ENCODE data around the gene ACP7.
A peak's percentile ranks its signal among the peaks of the same experiment; 100 is the strongest.
"Not testable (repeated sequence)": the region's sequence is repeated elsewhere in the genome, so short reads cannot be mapped to it uniquely, and the experiment has no call there.

ACP7 gene

DNA sequence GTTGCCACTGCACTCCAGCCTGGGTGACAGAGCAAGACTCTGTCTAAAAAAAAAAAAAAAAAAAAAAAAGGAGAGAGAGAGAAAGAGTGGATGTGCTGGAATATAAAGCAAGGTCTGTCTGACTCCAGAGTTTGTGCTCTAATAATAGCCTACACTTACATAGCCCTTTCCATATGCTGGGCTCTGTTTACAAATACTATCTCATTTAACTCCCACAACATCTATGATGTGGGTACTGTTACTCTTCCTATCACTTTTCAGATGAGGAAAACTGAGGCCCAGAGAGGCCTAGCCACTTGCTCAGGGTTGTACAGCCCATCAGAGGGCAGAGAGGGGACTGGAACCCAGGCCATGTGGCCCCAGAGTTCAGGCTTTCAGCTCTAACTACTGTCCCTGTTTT is 25.5 kb downstream of the ACP7 start:
- DNase-seq (ENCODE audit: low read depth), result no peak

DNA sequence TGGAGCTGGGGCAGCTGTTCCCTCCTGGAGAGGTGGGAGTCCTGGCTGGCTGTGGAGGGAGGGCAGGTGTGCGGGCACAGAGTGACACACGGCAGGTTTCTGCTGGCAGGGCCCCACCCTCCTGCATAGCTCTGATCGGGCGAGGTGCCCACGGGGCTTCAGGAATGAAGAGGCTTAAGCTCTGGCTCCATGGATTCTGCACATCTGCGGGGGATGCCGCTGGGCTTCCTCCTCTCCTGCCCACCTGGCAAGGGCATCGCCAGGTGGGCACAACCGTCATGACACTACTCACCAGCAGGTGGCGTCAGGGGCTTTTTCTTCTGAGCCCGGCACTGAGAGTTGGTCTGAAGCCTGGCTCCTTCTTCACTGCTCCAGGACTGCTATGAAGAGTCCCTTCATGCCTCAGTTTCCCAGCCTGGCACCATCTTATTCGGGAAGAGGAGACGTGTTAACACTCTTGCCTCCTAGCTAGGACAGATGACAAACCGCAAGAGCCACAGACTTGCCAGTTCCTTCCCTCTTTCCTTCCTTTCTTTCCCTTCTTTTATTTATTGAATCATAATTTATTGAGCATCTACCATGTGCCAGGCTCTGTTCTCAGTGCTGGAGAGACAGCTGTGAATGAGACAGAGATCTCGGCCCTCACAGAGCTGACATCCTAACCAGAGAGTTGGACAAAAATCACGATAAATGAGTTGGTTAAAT is 26.2 kb downstream of the ACP7 start:
- DNase-seq (ENCODE audit: low read depth), result peak; percentile 36

DNA sequence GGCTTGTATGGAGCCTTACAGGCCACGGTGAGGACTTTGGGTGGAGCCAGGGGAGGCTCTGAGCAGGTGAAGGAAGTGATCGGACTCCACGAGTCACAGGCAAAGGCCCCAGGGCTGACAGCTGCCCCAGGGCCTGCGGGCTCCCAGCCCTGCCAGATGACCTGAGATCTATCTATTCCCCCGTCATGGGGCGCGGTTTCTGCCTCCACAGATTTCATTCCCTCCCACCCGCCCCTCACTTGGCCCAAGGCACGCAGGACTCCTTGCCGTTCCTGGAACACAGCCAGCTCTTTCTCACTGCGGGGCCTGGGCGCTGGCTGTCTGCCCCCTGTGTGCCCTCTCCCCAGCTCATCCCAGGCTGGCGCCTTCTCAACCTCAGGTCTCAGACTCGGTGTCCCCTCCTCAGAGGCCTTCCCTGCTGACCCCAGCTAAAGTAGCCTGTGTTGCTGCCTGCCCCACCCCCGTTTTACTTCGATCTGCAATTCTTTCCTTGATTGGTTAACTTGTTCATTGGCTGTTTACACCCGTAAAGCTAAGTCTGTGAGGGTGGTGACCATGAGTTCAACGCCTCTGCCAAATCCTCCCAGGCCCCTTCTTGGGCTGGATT is 27.5 kb downstream of the ACP7 start:
- DNase-seq (ENCODE audit: low read depth), result no peak

DNA sequence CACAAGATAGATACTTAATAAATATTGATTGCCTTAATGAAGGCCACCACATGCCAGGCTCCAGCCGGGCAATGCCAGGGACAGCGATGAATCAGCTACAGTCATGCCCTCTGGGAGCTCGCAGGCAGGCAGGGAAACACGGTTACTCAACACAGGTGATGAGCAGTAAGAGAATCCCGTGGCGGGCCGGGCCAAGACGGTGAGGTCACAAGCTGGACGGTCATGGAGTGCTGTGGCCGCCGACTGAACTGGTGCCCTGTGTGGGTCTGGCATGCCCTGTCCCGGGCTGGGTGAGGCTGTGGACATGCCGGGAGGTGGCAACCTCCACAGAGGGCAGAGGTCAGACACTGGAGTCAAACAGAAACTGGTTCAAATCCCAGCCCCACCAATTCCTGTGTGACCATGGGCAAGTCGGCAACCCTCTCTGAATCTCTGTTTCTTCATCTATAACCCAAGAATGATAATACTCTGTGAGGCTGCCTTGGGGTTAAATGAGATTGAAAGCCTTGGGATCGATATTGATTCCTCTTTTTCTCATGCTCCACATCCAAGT is 28.2 kb downstream of the ACP7 start:
- no peak for DNase-seq (ENCODE audit: low read depth)

DNA sequence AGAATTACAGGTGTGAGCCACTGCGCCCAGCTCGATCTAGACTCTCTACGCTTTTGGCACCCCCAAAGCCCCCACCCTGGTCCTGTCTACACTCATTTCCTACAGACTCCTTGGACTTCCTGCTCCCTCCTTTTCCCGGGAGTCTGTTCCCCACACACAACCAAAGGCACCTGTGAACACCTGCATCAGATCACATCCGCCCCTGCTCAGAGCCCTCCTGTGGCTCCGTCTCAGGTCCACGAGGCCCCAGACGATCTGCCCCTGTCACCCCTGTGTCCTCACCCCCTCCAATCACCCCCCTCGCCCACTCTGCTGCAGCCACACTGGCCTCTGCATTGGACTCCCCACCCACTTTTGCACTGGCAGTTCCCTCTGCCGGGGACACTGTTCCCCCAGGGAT is 29.0 kb downstream of the ACP7 start:
- no peak for DNase-seq (ENCODE audit: low read depth)

DNA sequence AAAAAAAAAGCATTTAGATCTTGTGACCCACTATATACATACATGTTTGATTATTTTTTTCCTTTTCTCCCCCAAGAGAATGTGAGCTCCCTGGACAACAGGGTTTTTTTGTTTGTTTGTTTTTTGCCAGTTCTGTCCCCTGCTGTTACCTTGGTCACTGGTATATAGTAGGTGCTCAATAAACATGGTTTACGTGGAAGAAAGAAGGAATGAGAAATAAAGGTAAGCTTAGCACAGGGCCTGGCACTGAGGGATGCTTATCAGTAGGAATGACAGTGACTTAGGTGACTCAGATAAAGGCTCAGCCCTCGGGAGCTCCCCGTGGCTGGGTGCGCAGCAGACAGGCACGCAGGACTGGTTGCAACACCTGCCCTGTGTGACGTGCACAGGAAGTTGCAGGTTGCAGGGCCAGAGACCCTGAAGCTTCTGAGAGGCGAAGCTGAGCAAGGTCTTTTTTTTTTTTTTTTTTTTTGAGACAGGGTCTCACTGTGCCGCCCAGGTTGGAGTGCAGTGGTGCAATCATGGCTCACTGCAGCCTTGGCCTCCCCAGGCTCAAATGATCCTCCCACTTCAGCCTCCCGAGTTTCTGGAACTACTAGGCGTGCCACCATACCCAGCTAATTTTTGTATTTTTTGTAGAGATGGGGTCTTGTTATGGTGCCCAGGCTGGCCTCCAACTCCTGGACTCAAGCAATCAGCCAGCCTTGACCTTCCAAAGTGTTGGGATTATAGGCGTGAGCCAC is 31.1 kb downstream of the ACP7 start:
- DNase-seq (ENCODE audit: low read depth), result no peak

DNA sequence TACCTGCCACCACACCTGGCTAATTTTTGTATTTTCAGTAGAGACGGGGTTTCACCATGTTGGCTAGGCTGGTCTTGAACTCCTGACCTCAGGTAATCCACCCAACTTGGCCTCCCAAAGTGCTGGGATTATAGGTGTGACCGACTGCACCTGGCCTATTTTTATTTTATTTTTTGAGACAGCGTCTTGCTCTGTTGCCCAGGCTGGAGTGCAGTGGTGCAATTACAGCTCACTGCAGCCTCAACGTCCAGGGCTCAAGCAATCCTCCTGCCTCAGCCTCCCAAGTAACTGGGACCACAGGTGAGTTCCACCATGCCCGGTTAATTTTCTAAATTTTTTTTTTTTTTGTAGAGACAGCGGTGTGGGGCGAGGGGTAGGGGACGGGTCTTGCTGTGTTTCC is 32.9 kb downstream of the ACP7 start:
- not testable (repeated sequence) for DNase-seq (ENCODE audit: low read depth)

DNA sequence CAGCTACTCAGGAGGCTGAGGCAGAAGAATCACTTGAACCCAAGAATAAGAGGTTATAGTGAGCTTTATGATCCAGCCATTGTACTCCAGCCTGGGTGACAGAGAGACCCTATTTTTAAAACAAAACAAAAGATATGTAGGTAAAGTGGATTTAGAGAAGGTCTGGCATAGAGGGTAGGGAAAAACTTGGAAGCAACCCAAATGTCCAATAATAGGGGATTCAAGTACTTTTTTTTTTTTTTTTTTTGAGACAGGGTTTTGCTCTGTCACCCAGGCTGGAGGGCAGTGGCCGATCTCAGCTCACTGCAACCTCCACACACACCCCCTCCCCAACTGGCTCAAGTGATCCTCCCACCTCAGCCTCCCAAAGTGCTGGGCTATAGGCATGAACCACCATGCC is 35.7 kb downstream of the ACP7 start:
- no peak for DNase-seq (ENCODE audit: low read depth)

DNA sequence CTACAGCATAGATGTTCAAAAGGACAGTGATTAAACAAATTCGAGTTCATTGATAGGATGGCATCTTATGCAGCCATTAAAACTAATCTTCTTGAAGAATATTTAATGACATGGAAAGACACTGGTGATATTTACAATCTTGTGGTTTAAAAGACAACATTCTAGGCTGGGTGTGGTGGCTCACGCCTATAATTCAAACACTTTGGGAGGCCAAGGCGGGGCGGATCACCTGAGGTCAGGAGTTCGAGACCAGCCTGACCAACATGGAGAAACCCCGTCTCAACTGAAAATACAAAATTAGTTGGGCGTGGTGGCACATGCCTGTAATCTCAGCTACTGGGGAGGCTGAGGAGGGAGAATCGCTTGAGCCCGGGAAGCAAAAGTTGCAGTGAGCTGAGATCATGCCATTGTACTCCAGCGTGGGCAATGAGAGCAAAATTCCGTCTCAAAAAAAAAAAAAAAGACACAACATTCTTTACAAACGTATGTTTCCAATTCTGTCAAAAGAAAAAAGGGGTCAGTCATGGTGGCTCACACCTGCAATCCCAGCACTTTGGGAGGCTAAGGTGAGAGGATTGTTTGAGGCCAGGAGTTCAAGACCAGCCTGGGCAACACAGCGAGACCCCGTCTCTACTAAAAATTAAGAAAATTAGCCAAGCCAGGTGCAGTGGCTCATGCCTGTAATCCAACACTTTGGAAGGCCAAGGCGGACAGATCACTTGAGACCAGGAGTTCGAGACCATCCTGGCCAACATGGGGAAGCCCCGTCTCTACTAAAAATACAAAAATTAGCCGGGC is 39.0 kb downstream of the ACP7 start:
- DNase-seq (ENCODE audit: low read depth), result no peak

DNA sequence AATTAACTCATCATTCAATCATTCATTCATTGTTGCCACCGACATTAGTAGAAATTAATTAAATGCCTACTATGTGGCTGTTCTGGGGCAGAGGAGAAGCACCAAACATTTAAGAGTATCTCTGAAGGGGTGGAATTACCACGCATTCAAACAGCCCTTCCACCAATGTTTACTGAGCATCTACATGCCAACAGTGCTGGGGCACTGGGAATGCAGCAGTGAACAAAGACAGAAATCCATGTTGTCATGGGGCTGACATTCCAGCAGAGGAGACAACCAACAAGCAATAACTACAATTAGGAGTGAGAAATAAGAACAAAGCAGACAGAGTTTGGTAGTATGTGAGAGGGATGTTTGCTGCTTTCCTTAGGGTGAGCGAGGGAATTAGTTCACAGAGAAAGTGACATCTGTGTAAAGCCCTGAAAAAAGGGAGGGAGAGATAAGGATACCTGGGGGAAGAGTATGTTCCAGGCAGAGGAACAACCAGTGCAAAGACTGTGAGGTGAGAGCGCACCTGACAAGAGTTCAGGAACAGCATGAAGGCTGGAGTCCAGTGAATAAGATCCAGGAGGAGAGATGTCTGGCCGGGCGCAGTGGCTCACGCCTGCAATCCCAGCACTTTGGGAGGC is 40.1 kb downstream of the ACP7 start:
- no peak for DNase-seq (ENCODE audit: low read depth)

DNA sequence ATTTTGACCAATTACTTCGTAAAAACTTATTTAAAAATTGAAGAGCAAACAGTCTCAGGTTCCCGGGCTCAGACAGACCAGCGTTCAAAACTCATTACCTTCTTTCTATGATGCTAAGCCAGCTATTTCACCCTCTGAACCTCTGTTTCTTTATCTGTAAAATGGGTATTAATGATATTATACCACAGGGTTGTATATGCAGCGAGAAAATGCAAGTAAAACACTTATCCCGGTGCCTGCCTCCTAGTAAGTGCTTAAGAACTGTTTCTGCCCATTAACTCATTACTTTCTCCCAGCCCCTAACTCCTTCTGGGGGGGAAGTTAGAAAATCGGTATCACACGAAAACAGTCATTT is 41.0 kb downstream of the ACP7 start:
- no peak for DNase-seq (ENCODE audit: low read depth)

DNA sequence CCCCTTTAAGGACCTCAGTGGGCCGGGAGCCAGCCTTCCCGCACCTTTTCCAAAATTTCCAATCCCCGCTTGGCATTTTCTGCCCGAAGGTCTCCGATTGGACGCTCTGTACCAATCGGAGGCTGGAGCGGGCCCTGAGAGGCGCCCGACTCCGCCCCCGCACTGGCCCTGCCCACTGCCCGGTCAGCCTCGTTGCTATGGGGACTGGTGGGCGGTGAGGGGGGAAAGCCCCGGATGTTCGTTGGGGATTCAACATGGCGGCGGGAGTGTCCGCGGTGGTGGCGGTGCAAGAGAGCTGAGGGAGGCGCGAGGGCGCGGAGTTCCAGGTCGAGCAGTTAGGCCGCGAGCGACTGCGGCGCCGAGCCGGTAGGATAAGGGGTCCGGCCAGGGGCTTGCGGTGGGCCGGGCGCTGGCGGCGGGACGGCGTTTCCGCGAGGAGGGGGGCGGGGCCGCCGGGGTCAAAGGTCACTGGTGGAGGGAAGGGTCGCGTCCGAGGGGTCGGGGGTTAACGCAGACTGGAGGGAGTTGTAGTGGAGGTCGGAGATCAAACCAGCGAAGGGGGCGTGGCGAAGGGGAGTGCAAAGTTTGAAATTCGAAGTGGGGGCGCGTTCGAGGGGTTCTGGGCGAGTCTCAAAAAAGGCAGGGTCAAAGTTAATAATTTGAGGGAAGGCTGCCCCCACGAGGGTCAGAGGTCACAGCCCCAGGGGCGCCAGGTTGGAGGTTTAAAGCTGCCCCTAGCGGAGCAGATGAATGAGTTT is 41.6 kb downstream of the ACP7 start, which contains the start of gene PAK4:
PAK4 (plus strand) TSS at position 233 of the 758 bp plus-strand sequence. CDS start 43,768 bp downstream, outside the sequence.
- peak; percentile 91 for DNase-seq (ENCODE audit: low read depth)

DNA sequence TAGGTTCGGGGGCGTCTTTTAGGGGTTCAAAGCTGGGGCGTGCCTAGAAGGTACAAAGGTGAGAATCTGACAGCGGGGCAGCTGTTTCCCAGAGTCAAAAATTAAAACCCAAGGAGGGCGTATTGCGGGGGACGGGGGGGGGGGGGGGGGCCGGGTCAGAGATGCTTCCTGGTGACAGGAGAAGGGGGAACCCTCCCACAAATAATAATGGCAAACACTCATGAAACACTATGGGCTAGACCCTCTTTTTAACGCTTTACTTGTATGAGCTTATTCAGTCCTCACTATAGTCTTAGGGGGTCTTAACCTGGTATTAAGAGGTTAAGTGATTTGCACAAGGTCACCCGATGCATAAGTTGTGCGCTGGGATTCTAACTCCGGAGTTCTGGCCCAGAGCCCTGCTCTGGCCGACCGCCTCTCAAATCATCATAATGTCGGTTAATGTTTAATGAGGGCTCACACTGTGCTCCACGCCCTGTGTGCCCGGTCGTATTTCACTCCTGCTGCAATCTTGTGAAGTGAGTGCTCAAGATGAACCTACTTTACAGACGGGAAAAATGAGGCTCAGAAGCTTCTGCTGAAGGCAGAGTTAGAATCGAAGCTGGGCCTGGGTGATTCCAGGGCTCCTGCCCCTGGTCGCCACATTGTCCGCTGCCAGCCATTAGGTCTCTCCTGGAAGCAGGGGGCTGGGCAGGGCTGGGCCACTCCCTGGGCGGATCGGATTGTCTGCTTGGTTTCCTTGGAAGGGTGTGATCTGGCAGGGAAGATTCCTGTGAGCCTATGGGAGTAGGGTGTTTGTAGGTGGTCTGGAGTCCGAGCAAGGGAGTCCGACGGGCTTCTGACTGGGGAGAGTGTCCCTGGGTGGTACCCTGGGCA is 42.4 kb downstream of the ACP7 start:
- DNase-seq (ENCODE audit: low read depth), result no peak

DNA sequence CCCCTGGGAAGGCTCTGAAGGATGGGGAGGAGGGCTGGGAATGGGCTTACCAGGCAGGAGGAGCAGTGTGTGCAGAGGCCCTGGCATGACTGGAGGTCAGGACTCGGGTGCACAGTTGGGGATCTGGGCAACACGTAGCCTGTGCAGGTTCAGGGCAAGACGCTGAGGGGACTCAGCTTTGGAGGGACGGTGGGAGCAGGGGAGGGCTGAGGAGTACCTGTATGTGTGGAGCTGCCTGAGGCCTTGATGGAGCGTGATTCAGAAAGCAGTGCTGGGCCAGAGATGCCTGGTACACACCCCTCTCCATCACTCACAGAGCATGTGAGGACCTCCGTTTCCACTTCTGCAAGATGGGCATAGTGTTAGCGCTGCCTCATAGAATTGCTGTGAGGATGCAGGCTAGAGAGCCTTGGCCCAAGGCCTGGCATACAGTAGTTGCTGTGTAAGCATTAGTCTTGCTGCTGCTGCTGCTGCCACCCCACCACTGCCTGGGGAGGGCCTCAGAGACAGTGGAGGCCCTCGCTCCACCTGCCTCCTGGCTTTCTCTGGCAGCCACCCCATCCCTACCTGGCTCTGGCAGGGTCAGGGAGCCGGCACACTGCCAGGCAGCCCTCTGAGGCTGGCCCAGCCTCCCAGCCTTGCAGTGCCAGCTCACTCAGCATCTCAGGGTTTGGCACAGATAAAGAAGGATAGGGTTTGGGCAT is 43.8 kb downstream of the ACP7 start:
- no peak for DNase-seq (ENCODE audit: low read depth)

DNA sequence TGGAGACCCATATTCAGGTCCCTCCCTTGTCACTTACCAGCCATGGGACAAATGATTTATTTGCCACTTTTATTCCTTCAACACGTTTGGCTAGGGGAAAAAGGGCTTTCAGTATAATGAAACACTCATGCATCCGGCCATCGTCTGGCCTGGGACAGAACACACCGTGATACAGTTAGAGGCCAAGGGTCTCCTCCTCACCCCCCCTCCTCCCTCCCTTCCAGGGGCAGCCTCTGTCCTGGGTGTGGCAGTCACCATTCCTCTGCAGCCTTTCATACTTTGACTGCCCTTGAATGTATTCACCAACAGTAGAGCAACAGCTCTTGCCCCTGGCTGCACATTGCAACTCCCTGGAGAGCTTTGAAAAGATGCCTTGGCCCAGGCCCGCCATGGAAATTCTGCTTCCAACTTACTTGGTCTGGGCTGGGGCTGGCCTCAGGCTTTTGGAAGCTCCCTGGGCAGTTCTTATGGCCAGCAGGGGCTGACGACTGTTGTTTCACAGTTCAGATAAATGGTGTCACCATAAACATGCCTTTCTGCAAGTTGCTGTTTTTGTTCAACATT is 44.4 kb downstream of the ACP7 start:
- no peak for DNase-seq (ENCODE audit: low read depth)

DNA sequence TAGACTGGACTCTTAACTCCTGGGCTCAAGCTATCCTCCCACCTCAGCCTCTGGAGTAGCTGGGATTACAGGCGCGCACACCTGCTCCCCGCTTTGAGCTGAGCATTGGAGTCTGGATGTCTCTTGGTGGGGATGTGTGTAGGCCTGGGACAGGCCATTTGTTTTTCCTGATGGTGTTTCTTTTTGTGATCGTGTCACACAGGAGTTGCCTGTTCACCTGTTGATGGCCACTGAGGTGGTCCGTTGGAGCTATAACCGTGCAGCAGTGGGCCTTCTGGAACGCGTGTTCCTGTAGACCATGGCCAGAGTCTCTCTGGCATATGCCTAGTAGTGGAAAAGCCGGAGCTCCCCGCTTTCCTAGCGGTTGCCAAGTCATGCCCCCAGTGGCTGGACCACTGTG is 44.9 kb downstream of the ACP7 start:
- DNase-seq (ENCODE audit: low read depth), result no peak

DNA sequence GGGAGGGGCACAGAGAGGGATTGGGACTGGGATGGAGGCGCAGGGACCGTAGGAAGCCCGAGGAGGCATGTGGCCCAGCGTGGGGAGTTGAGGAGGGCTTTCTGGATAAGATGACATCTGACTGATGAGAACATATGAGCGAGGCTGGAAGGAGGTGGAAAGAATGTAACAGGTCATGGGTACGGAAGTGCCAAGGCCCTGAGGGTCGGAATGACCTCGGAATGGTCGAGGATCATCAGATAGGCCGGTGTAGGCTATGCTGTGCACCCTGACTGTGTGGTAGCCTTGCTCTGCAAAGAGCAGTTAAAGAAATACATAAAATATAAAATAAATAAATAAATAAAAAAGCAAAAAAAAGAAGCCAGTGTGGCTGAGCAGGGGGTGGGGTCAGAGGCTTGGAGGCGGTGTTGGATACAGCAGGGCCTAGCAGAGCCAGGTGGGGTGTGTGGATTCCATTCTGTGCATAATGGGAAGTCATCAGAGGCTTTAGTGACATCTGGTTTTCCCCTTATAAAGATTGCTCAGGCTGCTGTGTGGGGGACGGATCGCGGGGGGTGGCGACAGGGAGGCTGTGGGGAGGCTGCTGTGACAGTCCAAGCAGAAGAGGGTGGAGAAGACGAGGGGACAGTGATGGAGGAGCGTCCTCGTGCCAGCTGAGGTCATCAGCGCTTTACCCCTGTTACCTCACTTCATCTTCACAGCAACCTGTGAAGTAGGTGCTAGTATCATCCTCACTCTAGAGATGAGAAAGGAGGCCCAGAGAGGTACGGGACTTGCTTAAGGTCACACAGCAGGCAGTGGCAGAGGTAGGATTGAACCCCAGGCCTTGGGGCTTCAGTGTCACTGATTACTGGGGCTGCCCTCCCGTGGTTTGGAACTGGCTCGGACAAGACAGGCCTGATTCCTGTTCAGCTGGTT is 46.4 kb downstream of the ACP7 start:
- no peak for DNase-seq (ENCODE audit: low read depth)

DNA sequence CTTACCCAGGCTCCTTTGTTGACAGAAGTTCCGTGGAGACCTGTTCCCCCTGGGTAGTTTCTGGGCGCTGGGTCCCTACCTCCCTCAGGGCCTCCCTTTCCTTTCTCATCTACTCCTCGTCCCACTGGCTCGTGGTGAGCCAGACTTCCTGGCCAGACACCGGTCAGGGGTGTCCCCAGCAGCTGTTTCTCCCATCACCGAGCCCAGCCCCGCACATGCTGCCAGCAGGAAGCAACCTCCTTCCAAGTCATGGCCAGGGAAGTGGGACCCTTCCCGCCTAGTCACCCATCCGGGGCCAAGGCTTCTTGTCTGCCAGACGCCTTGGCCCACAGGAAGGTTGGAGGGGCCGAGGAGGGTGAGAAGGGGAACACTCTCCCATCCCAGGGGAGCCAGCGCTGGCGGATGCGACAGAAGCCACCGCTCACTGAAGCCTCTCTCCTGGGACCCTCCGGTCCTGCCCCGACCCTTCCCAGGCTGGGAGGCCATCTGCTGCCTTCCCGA is 47.1 kb downstream of the ACP7 start:
- DNase-seq (ENCODE audit: low read depth), result no peak
